Uterus (tissue), 4 donors: Measurements from ENCODE around the gene ARFGEF3. TPM values are rescaled to one million over a fixed set of nuclear protein-coding genes. Genes with fewer than 3 reads are reported as not detected.

Experiments
- DNase-seq, 2 donors: peaks; one replicate each; pipeline ENCODE4 v3.0.0-alpha.2; 2019 to 2020
- H3K27ac ChIP-seq, 2 donors: fragments of 200-600 bp; sonication (generic); 1 replicate in 1 of 2; 2 replicates in 1 of 2; pipeline ENCODE4 v1.5.1; 2016 to 2018
- H3K27me3 ChIP-seq, 2 donors: fragments of 200-600 bp; sonication (generic); one replicate each; pipeline ENCODE4 v1.5.1; 2018 to 2019; ENCODE audit warnings: control low read depth in 1 of 2
- H3K36me3 ChIP-seq, 2 donors: fragments of 200-600 bp; sonication (generic); one replicate each; pipeline ENCODE4 v1.5.1; 2019; ENCODE audit warnings: control low read depth in 1 of 2
- H3K4me1 ChIP-seq, 2 donors: fragments of 200-600 bp; sonication (generic); one replicate each; pipeline ENCODE4 v1.5.1; 2018 to 2019; ENCODE audit warnings: control low read depth in 1 of 2
- H3K4me3 ChIP-seq, 2 donors: fragments of 200-600 bp; sonication (generic); 1 replicate in 1 of 2; 2 replicates in 1 of 2; pipeline ENCODE4 v1.5.1; 2018 to 2019; ENCODE audit warnings: mild to moderate bottlenecking in 1 of 2
- H3K9me3 ChIP-seq, 2 donors: fragments of 200-600 bp; sonication (generic); one replicate each; pipeline ENCODE4 v1.5.1; 2019; ENCODE audit warnings: control low read depth in 1 of 2
- CTCF ChIP-seq, 4 experiments: fragments of 200-600 bp in 2 of 4; fragments of 450-650 bp in 2 of 4; sonication (generic) in 2 of 4; IDR thresholded peaks; one replicate each; pipeline ENCODE4 v1.5.1; 2016 to 2019; ENCODE audit warnings: antibody characterized with exemption in 4 of 4, mild to moderate bottlenecking in 2 of 4, moderate library complexity in 1 of 4
- POLR2A ChIP-seq, 2 donors: fragments of 450-650 bp; IDR thresholded peaks; one replicate each; pipeline ENCODE4 v1.6.1; 2016; ENCODE audit warnings: antibody characterized with exemption in 2 of 2, mild to moderate bottlenecking in 1 of 2, moderate library complexity in 1 of 2
- intact Hi-C: fragments of 100-400 bp; cut with DNase I; formaldehyde crosslinking; loops from one replicate; pipeline ENCODE4 v1.15.1; 2023; ENCODE audit warnings: low total_unique reads
- total RNA-seq, 4 donors: library from RNA; depleted of rRNA in 3 of 4; stranded (reverse); fragments of >200 nt in 3 of 4; gene quantifications; one replicate each; pipeline versions ENCODE4 v1.1.0 to v1.2.4, GENCODE V29; 2014 to 2023
- donor health status: DM: yes; HTN: yes; CAD: no.

The ARFGEF3 gene
- total RNA-seq, 4 donors from 2014 or later: 0.88 to 5.8 (median 2.4) TPM

- no peaks in the 10 kb centered on the region for H3K9me3 ChIP-seq
- no peak for TF ChIP-seq POLR2A (IDR thresholded peaks at IDR 0.05)
- no peak for TF ChIP-seq CTCF (IDR thresholded peaks at IDR 0.05)
- H3K4me1 ChIP-seq: no peaks in the 10 kb centered on the region
- H3K4me3 ChIP-seq: no peak overlapping the region
- intact Hi-C loops: no loop called here
- DNase-seq: no peak
- no peak overlapping the region for H3K27ac ChIP-seq
- H3K27me3 ChIP-seq: no peaks in the 10 kb centered on the region
- no peaks in the 10 kb centered on the region for H3K36me3 ChIP-seq
Measured at GRCh38 chr6:138194287-138194686, 32.5 kb downstream of the ARFGEF3 start.

GRCh38 chr6:138196122-138196738 lies 34.5 kb downstream of the ARFGEF3 start:
- TF ChIP-seq CTCF (IDR thresholded peaks at IDR 0.05): no peak
- no peak for TF ChIP-seq POLR2A (IDR thresholded peaks at IDR 0.05)
- Histone ChIP-seq H3K27me3 (no peaks in the 10 kb centered on the region), H3K4me1 (no peaks in the 10 kb centered on the region), H3K27ac (no peak overlapping the region), H3K36me3 (no peaks in the 10 kb centered on the region), H3K9me3 (no peaks in the 10 kb centered on the region), H3K4me3 (no peak overlapping the region)
- intact Hi-C loops: no loop called here
- no peak for DNase-seq

- intact Hi-C loops: no loop called here
- Histone ChIP-seq H3K4me1 (no peaks in the 10 kb centered on the region), H3K27ac (no peak overlapping the region), H3K9me3 (no peaks in the 10 kb centered on the region), H3K36me3 (no peaks in the 10 kb centered on the region), H3K4me3 (no peak overlapping the region), H3K27me3 (no peaks in the 10 kb centered on the region)
- no peak for DNase-seq
- TF ChIP-seq POLR2A (IDR thresholded peaks at IDR 0.05) (no peak), CTCF (IDR thresholded peaks at IDR 0.05) (no peak)
Measured at GRCh38 chr6:138197570-138197969, 35.8 kb downstream of the ARFGEF3 start.

- Histone ChIP-seq H3K4me1 (no peaks in the 10 kb centered on the region), H3K4me3 (no peak overlapping the region), H3K27me3 (no peaks in the 10 kb centered on the region), H3K36me3 (no peaks in the 10 kb centered on the region), H3K27ac (no peak overlapping the region), H3K9me3 (no peaks in the 10 kb centered on the region)
- DNase-seq: no peak
- intact Hi-C loops: no loop called here
- TF ChIP-seq CTCF (IDR thresholded peaks at IDR 0.05) (no peak), POLR2A (IDR thresholded peaks at IDR 0.05) (no peak)
Measured at GRCh38 chr6:138198430-138199091, 36.8 kb downstream of the ARFGEF3 start.

GRCh38 chr6:138201836-138202235 lies 40.1 kb downstream of the ARFGEF3 start:
- no peaks in the 10 kb centered on the region for H3K9me3 ChIP-seq
- TF ChIP-seq POLR2A (IDR thresholded peaks at IDR 0.05) (no peak), CTCF (IDR thresholded peaks at IDR 0.05) (no peak)
- H3K27ac ChIP-seq: no peak overlapping the region
- no peaks in the 10 kb centered on the region for H3K4me1 ChIP-seq
- intact Hi-C loops: no loop called here
- DNase-seq: no peak
- no peak overlapping the region for H3K4me3 ChIP-seq
- H3K27me3 ChIP-seq: no peaks in the 10 kb centered on the region
- H3K36me3 ChIP-seq: no peaks in the 10 kb centered on the region
